ENCODE results near the gene MNT. TPM values are rescaled to one million over a fixed set of nuclear protein-coding genes. Genes with fewer than 3 reads are reported as not detected.

The MNT gene
- total RNA-seq, 1 experiment from 2014 or later: 38.9 TPM

DNA sequence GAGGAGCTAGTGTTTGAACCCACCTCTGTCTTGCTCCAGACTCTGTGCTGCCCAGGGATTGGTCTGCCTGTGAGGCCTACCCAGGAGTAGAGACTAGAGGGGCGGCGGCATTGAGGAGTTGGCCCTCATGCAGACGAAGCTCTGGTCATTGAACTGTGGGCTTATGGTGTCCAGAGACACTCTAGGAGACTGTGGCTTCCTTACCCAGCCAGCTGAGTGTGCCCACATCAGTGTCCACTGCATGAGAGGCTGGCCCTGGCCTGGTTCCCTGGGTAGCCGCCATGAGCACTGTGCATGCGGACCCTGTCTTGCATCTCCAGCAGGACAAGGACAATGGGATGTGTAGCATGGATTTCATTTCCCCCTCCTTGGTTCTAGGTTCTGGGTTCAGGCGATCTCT is 49.6 kb downstream of the MNT start:
- H3K4me1 ChIP-seq (ENCODE audit: insufficient read depth, low read length): peaks cover 4% of the 10 kb centered on the region
- no peak overlapping the region for H3K9ac ChIP-seq (ENCODE audit: extremely low read depth, insufficient read length, low read length)
- Mint-ChIP-seq H3K4me1 (peaks cover 16 to 34% of the 10 kb centered on the region in 2 experiments), H3K4me3 (no peak overlapping the region), H3K27me3 (ENCODE audit: low read depth) (no peaks in the 10 kb centered on the region), H3K27ac (no peak overlapping the region), H3K9me3 (no peaks in the 10 kb centered on the region), H3K36me3 (ENCODE audit: insufficient read depth in 1 of 3, low read depth in 3 of 3) (peaks cover 0 to 9% (median 0%) of the 10 kb centered on the region in 3 experiments; a peak in 2 of 7 replicates)
- H3T11ph ChIP-seq (ENCODE audit: low read length): no peak overlapping the region
- no peak overlapping the region for H3K4me2 ChIP-seq (ENCODE audit: insufficient read depth, insufficient read length, low read length)
- H3K79me2 ChIP-seq (ENCODE audit: insufficient read depth, low read length): no peaks in the 10 kb centered on the region; the same call in 1 of the 2 replicates
- H3K9me3 ChIP-seq (ENCODE audit: control insufficient read depth, low read depth, low read length): no peaks in the 10 kb centered on the region
- H3K18ac ChIP-seq (ENCODE audit: insufficient read length, low read depth, low read length): no peak overlapping the region
- H3K4ac ChIP-seq (ENCODE audit: low read depth, low read length): no peak overlapping the region
- no peak overlapping the region for H4K8ac ChIP-seq (replicated peaks; ENCODE audit: insufficient read length, low read depth, low read length)
- WGBS (ENCODE audit: extremely low coverage, insufficient read length, low lambda C conversion rate): no CpG with 5 or more reads among the region's 6 CpGs
- H4K5ac ChIP-seq (ENCODE audit: insufficient read length, low read depth, low read length): no peak overlapping the region
- H4K91ac ChIP-seq (ENCODE audit: insufficient read length, low read depth, low read length): no peak overlapping the region
- H3K14ac ChIP-seq (ENCODE audit: insufficient read depth, low read length): no peak overlapping the region
- no peak overlapping the region for H2BK20ac ChIP-seq (ENCODE audit: low read depth, low read length, poor library complexity, severe bottlenecking)
- H2AK5ac ChIP-seq (ENCODE audit: insufficient read length, low read length): no peak overlapping the region
- TF ChIP-seq, protein P1, sequence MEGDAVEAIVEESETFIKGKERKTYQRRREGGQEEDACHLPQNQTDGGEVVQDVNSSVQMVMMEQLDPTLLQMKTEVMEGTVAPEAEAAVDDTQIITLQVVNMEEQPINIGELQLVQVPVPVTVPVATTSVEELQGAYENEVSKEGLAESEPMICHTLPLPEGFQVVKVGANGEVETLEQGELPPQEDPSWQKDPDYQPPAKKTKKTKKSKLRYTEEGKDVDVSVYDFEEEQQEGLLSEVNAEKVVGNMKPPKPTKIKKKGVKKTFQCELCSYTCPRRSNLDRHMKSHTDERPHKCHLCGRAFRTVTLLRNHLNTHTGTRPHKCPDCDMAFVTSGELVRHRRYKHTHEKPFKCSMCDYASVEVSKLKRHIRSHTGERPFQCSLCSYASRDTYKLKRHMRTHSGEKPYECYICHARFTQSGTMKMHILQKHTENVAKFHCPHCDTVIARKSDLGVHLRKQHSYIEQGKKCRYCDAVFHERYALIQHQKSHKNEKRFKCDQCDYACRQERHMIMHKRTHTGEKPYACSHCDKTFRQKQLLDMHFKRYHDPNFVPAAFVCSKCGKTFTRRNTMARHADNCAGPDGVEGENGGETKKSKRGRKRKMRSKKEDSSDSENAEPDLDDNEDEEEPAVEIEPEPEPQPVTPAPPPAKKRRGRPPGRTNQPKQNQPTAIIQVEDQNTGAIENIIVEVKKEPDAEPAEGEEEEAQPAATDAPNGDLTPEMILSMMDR (conservative IDR thresholded peaks at IDR 0.05): no peak
- H2BK12ac ChIP-seq (ENCODE audit: insufficient read length, low read depth, low read length): no peak overlapping the region
- H4K20me1 ChIP-seq (ENCODE audit: control insufficient read depth, insufficient read depth, insufficient read length): no peaks in the 10 kb centered on the region
- H3K27ac ChIP-seq (ENCODE audit: insufficient read length, low read depth, low read length): no peak overlapping the region
- H2BK15ac ChIP-seq (ENCODE audit: low read depth, low read length): no peak overlapping the region
- H3K23me2 ChIP-seq (ENCODE audit: insufficient read length, low read depth, low read length, poor library complexity, severe bottlenecking): peaks cover 5% of the 10 kb centered on the region
- no peak overlapping the region for H3K23ac ChIP-seq (ENCODE audit: insufficient read length, low read depth, low read length)
- no peak overlapping the region for H2BK120ac ChIP-seq (ENCODE audit: low read depth, low read length, poor library complexity, severe bottlenecking)
- no peak overlapping the region for H2BK5ac ChIP-seq (ENCODE audit: insufficient read length, low read length)
- H2AFZ ChIP-seq (ENCODE audit: low read length): no peak overlapping the region
- H3K56ac ChIP-seq (ENCODE audit: insufficient read length, low read depth, low read length): no peak overlapping the region
- H3K27me3 ChIP-seq (ENCODE audit: insufficient read depth, low read length): no peaks in the 10 kb centered on the region
- no peak for DNase-seq
- H3K79me1 ChIP-seq (ENCODE audit: insufficient read depth, low read depth, low read length, poor library complexity, severe bottlenecking): no peaks in the 10 kb centered on the region

All from H9 (cell line).